Panc1 (cell line): Measurements from ENCODE around the gene ADAMTSL3.

ENCODE experiments used
- CTCF ChIP-seq: fragments of 450-650 bp; IDR thresholded peaks from 2 replicates; pipeline ENCODE4 v1.5.1; 2017; ENCODE audit warnings: mild to moderate bottlenecking
- POLR2AphosphoS5 ChIP-seq: IDR thresholded peaks from 2 replicates; pipeline ENCODE4 v1.6.1; 2012; ENCODE audit warnings: mild to moderate bottlenecking, low read depth, low read length, moderate library complexity
- REST ChIP-seq, 2 experiments: IDR thresholded peaks; 2 replicates each; pipeline ENCODE4 v1.6.1; 2011 to 2012; ENCODE audit warnings: low read depth in 2 of 2, control low read depth in 1 of 2, low read length in 1 of 2, mild to moderate bottlenecking in 1 of 2, moderate library complexity in 1 of 2; ENCODE audit not compliant: insufficient read depth in 1 of 2
- SIN3A ChIP-seq: IDR thresholded peaks from 2 replicates; pipeline ENCODE4 v1.6.1; 2012; ENCODE audit warnings: low read depth, mild to moderate bottlenecking, low read length, moderate library complexity, borderline replicate concordance; ENCODE audit not compliant: insufficient read depth
- TCF7L2 ChIP-seq: IDR thresholded peaks from 2 replicates; pipeline ENCODE4 v1.6.1; 2011; ENCODE audit warnings: mild to moderate bottlenecking, low read depth, low read length, inconsistent platforms

DNA sequence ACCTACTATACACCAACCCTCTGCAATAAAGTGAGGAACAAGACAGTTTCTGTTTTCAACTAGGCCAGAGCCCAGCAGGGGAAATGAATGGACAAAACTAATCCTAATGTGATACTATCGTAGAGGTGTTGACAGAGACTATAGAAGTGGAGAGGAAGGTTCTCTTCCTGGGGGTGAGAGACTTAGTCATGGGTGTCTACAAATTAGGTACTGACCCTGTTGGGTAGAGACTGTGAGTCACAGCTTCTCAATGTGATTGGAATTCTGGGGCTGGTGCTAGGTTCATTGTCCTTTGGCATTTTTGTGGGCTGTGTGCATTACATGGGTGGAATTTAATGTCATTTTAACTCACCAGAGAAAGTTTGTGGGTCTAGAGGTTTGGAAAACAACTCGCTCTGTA lies 79.3 kb downstream of the ADAMTSL3 start:
- TF ChIP-seq CTCF (no peak), TCF7L2 (no peak), REST (IDR thresholded peaks at IDR 0.05; ENCODE audit: insufficient read depth in 1 of 2, low read depth in 2 of 2, low read length in 1 of 2) (no peak), POLR2AphosphoS5 (no peak), SIN3A (no peak)
